GM12878 (cell line): Measurements from ENCODE around the gene THRB.

Experiments
- CTCF ChIP-seq, 3 experiments: IDR thresholded peaks in 2 of 3; conservative IDR thresholded peaks in 1 of 3; 2 replicates each; pipeline ENCODE4 v1.5.1; 2011; ENCODE audit warnings: low read depth in 3 of 3, low read length in 3 of 3, mild to moderate bottlenecking in 3 of 3, control low read depth in 2 of 3, moderate library complexity in 2 of 3, inconsistent platforms in 1 of 3, mixed read lengths in 1 of 3; ENCODE audit not compliant: control insufficient read depth in 2 of 3, insufficient read depth in 1 of 3; ENCODE audit errors: extremely low read depth in 1 of 3
- EP300 ChIP-seq, 2 experiments: fragments of 150-350 bp in 1 of 2; IDR thresholded peaks; 2 replicates each; pipeline ENCODE4 v1.6.1; 2011 to 2012; ENCODE audit warnings: low read depth in 2 of 2, low read length in 2 of 2, borderline replicate concordance in 1 of 2, improper control_type of control experiment in 1 of 2, inconsistent platforms in 1 of 2; ENCODE audit not compliant: control insufficient read depth in 1 of 2
- EZH2 ChIP-seq: IDR thresholded peaks from 2 replicates; pipeline ENCODE4 v1.6.1; 2012; ENCODE audit warnings: low read depth, mild to moderate bottlenecking, control low read depth, inconsistent platforms, low read length, borderline replicate concordance; ENCODE audit not compliant: control insufficient read depth
- JUNB ChIP-seq: IDR thresholded peaks from 2 replicates; pipeline ENCODE4 v1.6.1; 2016; ENCODE audit warnings: antibody characterized with exemption, mild to moderate bottlenecking
- MAX ChIP-seq: IDR thresholded peaks from 2 replicates; pipeline ENCODE4 v1.6.1; 2012; ENCODE audit warnings: low read depth, low read length, improper control_type of control experiment
- MTA2 ChIP-seq: fragments of 450-650 bp; IDR thresholded peaks from 2 replicates; pipeline ENCODE4 v1.6.1; 2016; ENCODE audit warnings: low read depth, mild to moderate bottlenecking, moderate library complexity
- PBX3 ChIP-seq: IDR thresholded peaks from 2 replicates; pipeline ENCODE4 v1.6.1; 2011; ENCODE audit warnings: mild to moderate bottlenecking, low read depth, low read length, moderate library complexity; ENCODE audit not compliant: insufficient replicate concordance
- SRF ChIP-seq, 2 experiments: IDR thresholded peaks; 2 replicates each; pipeline ENCODE4 v1.6.1; 2011; ENCODE audit warnings: low read depth in 2 of 2, low read length in 2 of 2, mild to moderate bottlenecking in 1 of 2, moderate library complexity in 1 of 2
- TCF12 ChIP-seq: IDR thresholded peaks from 2 replicates; pipeline ENCODE4 v1.6.1; 2011; ENCODE audit warnings: low read depth, mild to moderate bottlenecking, low read length
- ZBTB33 ChIP-seq: fragments of 450-650 bp; IDR thresholded peaks from 2 replicates; pipeline ENCODE4 v1.6.1; 2017; ENCODE audit warnings: mild to moderate bottlenecking
- ZNF274 ChIP-seq: IDR thresholded peaks from one replicate; pipeline ENCODE4 v1.8.0; 2011; ENCODE audit not compliant: insufficient read length, insufficient read depth
- ZZZ3 ChIP-seq: IDR thresholded peaks from 2 replicates; pipeline ENCODE4 v1.6.1; 2011; ENCODE audit warnings: low read depth; ENCODE audit not compliant: control insufficient read depth, insufficient read length
- TF ChIP-seq, protein P1 (sequence below): fragments of 450-650 bp; IDR thresholded peaks from 2 replicates; pipeline ENCODE4 v1.6.1; 2018; ENCODE audit warnings: borderline replicate concordance, mild to moderate bottlenecking; ENCODE audit not compliant: partially characterized antibody
- TF ChIP-seq, protein P2 (sequence below): fragments of 150-350 bp; IDR thresholded peaks from 2 replicates; pipeline ENCODE4 v1.6.1; 2016; ENCODE audit warnings: low read depth, low read length

DNA sequence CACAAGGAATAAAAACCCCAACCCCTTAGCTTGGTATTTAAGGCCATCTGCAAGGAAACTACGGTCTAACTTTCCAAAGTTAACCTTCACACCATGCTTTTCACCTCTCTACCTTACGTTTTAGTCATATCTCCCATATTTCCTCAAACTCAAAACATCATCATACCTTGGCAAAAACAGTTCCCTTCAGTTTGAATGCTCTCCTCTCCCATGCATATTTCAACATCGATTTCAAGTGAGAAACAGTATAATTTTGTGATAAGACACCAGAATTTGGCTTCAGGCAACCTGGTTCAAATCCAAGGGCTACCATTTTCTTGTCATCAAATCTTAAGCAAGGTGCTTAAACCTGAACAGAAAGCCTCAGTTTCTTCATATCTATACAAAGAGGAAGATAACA lies 108.2 kb downstream of the THRB start:
- no peak for TF ChIP-seq CTCF (IDR thresholded peaks at IDR 0.05 in 2 of 3, conservative IDR thresholded peaks at IDR 0.05 in 1 of 3; ENCODE audit: control insufficient read depth in 2 of 3, extremely low read depth in 1 of 3, insufficient read depth in 1 of 3, low read depth in 3 of 3, low read length in 3 of 3)
- TF ChIP-seq PBX3 = no peak
- TF ChIP-seq, protein P1, sequence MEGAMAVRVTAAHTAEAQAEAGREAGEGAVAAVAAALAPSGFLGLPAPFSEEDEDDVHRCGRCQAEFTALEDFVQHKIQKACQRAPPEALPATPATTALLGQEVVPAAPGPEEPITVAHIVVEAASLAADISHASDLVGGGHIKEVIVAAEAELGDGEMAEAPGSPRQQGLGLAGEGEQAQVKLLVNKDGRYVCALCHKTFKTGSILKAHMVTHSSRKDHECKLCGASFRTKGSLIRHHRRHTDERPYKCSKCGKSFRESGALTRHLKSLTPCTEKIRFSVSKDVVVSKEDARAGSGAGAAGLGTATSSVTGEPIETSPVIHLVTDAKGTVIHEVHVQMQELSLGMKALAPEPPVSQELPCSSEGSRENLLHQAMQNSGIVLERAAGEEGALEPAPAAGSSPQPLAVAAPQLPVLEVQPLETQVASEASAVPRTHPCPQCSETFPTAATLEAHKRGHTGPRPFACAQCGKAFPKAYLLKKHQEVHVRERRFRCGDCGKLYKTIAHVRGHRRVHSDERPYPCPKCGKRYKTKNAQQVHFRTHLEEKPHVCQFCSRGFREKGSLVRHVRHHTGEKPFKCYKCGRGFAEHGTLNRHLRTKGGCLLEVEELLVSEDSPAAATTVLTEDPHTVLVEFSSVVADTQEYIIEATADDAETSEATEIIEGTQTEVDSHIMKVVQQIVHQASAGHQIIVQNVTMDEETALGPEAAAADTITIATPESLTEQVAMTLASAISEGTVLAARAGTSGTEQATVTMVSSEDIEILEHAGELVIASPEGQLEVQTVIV = no peak
- TF ChIP-seq MAX = no peak
- TF ChIP-seq EZH2 = no peak
- no peak for TF ChIP-seq MTA2
- TF ChIP-seq JUNB = no peak
- TF ChIP-seq EP300 (IDR thresholded peaks at IDR 0.05; ENCODE audit: borderline replicate concordance in 1 of 2, control insufficient read depth in 1 of 2, low read depth in 2 of 2, low read length in 2 of 2) = no peak
- TF ChIP-seq, protein P2, sequence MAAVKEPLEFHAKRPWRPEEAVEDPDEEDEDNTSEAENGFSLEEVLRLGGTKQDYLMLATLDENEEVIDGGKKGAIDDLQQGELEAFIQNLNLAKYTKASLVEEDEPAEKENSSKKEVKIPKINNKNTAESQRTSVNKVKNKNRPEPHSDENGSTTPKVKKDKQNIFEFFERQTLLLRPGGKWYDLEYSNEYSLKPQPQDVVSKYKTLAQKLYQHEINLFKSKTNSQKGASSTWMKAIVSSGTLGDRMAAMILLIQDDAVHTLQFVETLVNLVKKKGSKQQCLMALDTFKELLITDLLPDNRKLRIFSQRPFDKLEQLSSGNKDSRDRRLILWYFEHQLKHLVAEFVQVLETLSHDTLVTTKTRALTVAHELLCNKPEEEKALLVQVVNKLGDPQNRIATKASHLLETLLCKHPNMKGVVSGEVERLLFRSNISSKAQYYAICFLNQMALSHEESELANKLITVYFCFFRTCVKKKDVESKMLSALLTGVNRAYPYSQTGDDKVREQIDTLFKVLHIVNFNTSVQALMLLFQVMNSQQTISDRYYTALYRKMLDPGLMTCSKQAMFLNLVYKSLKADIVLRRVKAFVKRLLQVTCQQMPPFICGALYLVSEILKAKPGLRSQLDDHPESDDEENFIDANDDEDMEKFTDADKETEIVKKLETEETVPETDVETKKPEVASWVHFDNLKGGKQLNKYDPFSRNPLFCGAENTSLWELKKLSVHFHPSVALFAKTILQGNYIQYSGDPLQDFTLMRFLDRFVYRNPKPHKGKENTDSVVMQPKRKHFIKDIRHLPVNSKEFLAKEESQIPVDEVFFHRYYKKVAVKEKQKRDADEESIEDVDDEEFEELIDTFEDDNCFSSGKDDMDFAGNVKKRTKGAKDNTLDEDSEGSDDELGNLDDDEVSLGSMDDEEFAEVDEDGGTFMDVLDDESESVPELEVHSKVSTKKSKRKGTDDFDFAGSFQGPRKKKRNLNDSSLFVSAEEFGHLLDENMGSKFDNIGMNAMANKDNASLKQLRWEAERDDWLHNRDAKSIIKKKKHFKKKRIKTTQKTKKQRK = no peak
- TF ChIP-seq ZNF274 = no peak
- TF ChIP-seq SRF (IDR thresholded peaks at IDR 0.05; ENCODE audit: low read depth in 2 of 2, low read length in 2 of 2) = no peak
- TF ChIP-seq ZBTB33 = no peak
- TF ChIP-seq TCF12 = no peak
- no peak for TF ChIP-seq ZZZ3
